Stimulated activated CD4-positive, alpha-beta T cell treated with anti-CD3 and anti-CD28 coated beads, Interleukin-15, amount 100 ng/mL, for 1 hour (primary cell): ENCODE results near the gene EEIG2.
"Not testable (repeated sequence)": the region's sequence is repeated elsewhere in the genome, so short reads cannot be mapped to it uniquely, and the experiment has no call there.

ENCODE experiments used
- DNase-seq, 2 donors: peaks; one replicate each; pipeline ENCODE4 v3.0.0-alpha.2; 2020; ENCODE audit warnings: low read depth in 1 of 2, low spot score in 1 of 2

The EEIG2 gene

DNA sequence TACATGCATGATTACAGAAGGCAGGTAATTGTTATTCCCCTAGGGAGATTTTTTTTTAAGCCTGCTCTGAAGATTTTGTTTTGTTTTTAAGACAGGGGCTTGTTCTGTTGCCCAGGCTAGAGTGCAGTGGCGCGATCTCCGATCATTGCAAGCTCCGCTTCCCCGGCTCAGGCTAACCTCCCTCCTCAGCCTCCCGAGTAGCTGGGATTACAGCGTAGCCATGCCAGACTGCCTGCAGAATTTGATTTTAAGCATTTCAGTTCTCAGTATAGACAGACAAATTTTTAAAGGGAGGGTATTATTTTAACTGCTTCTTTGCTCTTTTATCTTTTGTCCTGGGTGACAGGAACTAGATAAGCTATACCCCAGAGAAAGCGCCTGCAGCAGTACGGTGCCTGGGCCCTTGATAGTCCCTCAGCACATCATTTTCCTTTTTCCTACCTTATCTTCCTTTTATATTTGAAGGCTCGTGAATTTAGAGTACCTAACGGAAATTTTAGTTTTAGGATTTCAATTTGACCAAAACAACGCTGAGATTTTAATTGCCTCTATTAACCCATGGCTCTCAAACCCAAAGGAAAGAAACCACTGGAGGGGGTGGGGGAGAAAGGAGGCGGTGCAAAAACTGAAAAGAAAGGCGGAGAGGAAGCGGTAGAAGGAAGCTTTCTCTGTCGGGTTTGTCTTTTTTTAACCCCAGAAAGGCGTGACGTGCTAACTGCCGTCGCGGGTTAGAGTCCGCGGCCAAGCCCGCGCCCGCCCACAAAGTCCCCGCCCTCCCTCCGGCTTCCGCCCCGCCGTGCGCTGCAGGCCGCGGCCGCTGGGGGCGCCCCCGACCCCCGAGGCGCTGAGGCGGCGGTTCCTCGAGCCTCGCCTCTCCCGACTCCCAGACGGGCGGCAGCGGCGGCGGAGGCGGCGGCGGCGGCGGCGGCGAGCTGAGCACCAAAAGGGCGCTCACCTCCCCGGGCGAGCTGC, at the start of gene EEIG2:
Gene EEIG2 (plus strand): TSS at position 886 of the 972 bp plus-strand sequence. CDS start 329 bp downstream, outside the sequence.
- peak; percentile 87 to 89 for DNase-seq

- no peak for DNase-seq
Measured at GRCh38 chr1:108511764-108512163, 48.1 kb upstream of the EEIG2 start.

- no peak for DNase-seq
Measured at GRCh38 chr1:108512239-108513043, 47.5 kb upstream of the EEIG2 start.

DNA sequence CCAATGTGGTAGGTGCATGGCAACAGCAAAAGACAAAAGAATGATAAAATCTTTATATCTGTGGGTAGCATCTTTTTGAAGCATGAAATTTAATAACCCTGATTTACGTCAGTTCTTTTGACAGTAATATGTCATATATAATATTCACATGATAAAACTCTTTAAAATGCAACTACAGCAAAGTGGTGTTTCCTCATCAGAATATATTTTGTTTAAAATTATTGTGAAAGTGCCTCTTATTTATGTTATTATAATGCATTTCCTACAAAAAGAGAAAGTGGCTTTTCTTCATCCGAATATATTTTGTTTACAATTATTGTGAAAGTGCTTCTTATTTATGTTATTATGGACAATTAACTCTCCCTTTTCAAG, 46.9 kb upstream of the EEIG2 start:
- DNase-seq: no peak

DNA sequence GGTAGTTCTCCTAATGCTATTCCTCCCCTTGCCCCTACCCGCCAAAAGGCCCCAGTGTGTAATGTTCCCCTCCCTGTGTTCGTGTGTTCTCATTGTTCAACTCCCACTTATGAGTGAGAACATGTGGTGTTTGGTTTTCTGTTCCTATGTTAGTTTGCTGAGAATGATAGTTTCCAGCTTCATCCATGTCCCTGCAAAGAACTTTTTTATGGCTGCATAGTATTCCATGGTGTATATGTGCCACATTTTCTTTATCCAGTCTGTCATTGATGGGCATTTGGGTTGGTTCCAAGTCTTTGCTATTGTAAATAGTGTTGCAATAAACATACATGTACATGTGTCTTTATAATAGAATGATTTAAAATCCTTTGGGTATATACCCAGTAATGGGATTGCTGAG, 46.0 kb upstream of the EEIG2 start:
- not testable (repeated sequence) for DNase-seq

GRCh38 chr1:108517301-108517897, 42.5 kb upstream of the EEIG2 start:
- DNase-seq: not testable (repeated sequence)

- DNase-seq: no peak
Measured at GRCh38 chr1:108521990-108522393, 37.9 kb upstream of the EEIG2 start.

DNA sequence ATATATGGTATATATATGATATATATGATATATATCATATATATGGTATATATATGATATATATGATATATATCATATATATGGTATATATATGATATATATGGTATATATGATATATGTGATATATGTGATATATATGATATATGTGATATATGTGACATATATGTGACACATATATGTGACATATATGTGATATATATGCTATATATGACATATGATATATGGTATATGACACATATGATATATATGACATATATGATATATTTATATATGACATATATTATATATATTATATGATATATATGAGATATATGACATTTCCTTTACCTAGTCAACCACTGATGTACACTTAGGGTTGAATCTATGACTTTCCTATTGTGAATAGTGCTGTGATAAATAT, 36.1 kb upstream of the EEIG2 start:
- DNase-seq: no peak

GRCh38 chr1:108524676-108525075, 35.2 kb upstream of the EEIG2 start:
- DNase-seq: no peak

- DNase-seq: no peak
Measured at GRCh38 chr1:108527135-108527534, 32.8 kb upstream of the EEIG2 start.

GRCh38 chr1:108527837-108528236, 32.1 kb upstream of the EEIG2 start:
- no peak for DNase-seq

GRCh38 chr1:108531444-108531843, 28.5 kb upstream of the EEIG2 start:
- DNase-seq: no peak

GRCh38 chr1:108532730-108533129, 27.2 kb upstream of the EEIG2 start:
- DNase-seq: no peak

DNA sequence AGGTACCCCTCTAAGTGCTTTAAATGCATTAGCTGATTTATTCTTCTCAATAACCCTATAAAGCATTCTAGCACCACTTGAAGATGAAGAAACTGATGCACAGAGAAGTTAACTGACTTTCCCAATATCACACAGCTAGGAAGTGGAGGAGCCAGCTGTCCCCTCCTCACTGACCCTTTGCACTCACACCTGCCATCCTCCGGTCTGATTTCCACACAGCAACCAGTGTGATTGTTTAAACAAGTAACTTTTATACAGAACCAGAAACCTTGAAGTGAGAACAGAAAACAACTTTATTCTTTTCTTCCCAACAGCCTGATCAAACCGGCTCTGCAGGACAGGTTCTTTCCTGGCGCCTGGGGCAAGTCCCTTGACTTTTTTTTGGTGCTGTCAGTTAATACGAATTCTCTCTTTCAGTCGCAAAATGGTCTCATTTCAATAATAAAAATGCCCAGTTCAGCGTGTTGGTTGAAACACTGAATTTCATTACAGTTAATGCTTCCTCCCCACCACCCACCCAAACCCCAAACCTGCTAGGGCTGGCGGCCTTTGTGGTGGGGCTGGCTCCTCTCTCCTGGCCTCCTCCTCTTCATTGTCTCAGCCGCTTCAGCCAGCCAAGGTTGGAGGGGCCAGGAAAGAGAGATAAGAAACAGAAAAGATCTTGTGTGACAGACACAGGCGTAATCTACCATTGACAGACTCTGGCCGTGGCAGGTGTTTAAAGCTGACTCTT, 26.4 kb upstream of the EEIG2 start:
- no peak for DNase-seq

DNA sequence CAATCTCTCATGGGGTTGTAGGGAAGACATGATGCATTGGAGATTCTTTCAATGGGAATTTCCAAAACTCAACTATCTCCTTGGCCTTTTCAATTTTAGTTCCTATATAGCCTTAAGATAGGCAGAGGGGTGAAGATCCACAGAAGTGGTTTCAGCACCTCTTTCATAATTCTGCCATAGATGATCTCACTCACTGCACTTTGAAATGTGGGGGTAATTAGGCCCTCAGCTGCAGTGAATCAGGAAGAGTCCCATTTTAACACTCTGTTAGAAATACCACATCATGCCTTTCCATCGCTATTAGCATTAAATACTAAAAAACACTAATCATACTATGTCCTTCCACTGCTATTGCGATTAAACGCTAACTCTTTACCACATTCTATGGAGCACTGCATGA, 25.1 kb upstream of the EEIG2 start:
- DNase-seq: no peak

- DNase-seq: not testable (repeated sequence)
Measured at GRCh38 chr1:108535315-108535897, 24.5 kb upstream of the EEIG2 start.

DNA sequence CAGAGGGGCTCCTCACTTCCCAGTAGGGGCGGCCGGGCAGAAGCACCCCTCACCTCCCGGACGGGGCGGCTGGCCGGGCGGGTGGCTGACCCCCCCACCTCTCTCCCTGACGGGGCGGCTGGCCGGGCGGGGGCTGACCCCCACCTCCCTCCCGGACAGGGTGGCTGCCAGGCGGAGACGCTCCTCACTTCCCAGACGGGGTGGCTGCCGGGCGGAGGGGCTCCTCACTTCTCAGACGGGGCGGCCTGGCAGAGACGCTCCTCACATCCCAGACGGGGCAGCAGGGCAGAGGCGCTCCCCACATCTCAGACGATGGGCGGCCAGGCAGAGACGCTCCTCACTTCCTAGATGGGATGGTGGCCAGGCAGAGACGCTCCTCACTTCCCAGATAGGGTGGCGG, 23.9 kb upstream of the EEIG2 start:
- not testable (repeated sequence) for DNase-seq

- not testable (repeated sequence) for DNase-seq
Measured at GRCh38 chr1:108536791-108537190, 23.1 kb upstream of the EEIG2 start.

DNA sequence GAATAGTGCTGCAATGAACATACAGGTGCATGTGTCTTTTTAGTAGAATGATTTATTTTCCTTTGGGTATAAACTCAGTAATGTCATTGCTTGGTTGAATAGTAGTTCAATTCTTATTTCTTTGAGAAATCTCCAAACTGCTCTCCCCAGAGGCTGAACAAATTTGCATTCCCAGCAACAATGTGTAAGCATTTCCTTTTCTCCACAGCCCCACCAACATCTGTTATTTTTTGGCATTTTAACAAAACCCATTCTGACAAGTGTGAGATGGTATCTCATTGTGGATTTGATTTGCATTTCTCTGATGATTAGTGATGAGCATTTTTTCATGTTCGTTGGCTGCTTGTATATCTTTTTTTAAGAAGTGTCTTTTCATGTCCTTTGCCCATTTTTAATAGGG, 21.9 kb upstream of the EEIG2 start:
- DNase-seq: no peak

- DNase-seq: no peak
Measured at GRCh38 chr1:108540977-108541376, 18.9 kb upstream of the EEIG2 start.

DNA sequence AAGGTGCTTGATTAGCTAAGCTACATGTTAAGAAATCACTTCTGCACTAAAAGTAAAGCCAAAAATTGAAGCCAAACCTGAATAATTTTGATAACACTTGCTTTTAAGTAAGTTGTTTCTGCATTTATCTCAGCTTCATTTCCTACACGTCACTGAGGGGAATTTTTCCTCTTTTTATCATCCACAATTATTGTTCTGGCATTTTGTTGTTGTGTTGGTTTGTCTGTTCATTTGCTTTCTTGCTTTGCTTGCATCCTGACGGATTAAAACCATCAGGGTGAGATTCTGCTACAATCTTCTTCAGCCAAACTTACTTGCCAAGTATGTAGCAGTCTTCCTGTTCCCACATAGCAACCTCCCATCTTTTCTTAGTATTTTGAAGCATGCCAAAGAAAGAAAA, 18.0 kb upstream of the EEIG2 start:
- DNase-seq: no peak
